GM12892 (cell line): ENCODE data around the gene DERA.

Experiments used
- POLR2A ChIP-seq: IDR thresholded peaks from 2 replicates; pipeline ENCODE4 v1.6.1; 2011; ENCODE audit warnings: low read depth, low read length, control low read depth
- POLR2AphosphoS5 ChIP-seq: IDR thresholded peaks from 2 replicates; pipeline ENCODE4 v1.6.1; 2011; ENCODE audit warnings: low read depth, low read length, control low read depth
- TAF1 ChIP-seq: IDR thresholded peaks from 2 replicates; pipeline ENCODE4 v1.6.1; 2011; ENCODE audit warnings: low read depth, mild to moderate bottlenecking, control low read depth, low read length, borderline replicate concordance

GRCh38 chr12:16036073-16036472, 124.9 kb downstream of the DERA start:
- TF ChIP-seq TAF1: no peak
- no peak for TF ChIP-seq POLR2AphosphoS5
- TF ChIP-seq POLR2A: no peak
